Measurements from ENCODE around the gene ANO7. TPM values are rescaled to one million over a fixed set of nuclear protein-coding genes. Genes with fewer than 3 reads are reported as not detected.

Gene ANO7
- total RNA-seq, 1 donor from 2014 or later: 16.1 TPM

DNA sequence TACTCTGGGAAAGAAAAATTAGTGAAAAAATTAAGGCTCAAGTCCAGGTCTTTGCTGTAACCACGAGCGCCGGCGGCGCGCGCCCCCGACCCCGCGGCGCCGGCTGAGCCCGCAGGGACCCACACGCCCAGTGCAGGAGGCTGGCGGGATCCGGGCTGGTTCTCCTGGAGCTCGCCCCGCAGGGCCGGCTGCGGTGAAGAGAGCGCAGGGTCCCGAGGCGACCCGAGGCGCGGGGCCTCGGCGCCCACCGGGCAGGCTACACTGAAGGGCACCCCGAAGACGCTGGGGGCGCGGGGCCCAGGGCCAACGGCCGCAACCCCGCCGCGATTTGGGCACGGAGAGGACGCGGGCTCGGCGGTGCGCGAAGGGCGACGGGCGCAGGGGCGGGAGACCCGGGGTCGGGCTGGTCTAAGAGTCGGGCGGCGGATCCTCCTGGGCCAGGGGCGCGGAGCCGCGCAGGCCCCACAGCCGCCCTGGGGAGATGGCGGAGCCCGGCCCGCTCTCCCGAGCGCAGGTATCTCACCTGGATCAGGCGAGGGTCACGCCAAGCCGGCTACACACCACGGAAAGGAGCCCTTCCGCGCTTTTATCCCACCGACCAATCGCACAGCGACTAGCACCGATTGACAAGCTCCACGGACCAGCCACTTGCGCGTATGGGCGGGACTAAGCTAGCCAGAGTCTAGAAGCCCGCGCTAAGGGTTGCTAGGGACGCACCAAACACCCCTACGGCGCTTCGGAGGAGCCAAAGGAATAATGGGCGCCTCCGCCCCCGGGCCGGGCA is 39.4 kb upstream of the ANO7 start, which contains the start of gene PASK:
TSS of gene PASK (minus strand) at position 582 of the 784 bp plus-strand sequence. CDS start 6,440 bp downstream, outside the sequence.
- Mint-ChIP-seq H3K4me3 (ENCODE audit: unreplicated experiment) (peak within 1 kb of the TSS; percentile 99), H3K36me3 (ENCODE audit: low read depth, unreplicated experiment) (peaks cover 4% of the 10 kb centered on the region), H3K27me3 (ENCODE audit: unreplicated experiment) (peaks cover 22% of the 10 kb centered on the region), H3K4me1 (ENCODE audit: unreplicated experiment) (peaks cover 21% of the 10 kb centered on the region), H3K9me3 (ENCODE audit: unreplicated experiment) (no peaks in the 10 kb centered on the region), H3K27ac (ENCODE audit: unreplicated experiment) (peak within 1 kb of the TSS; percentile 48)
- TF ChIP-seq, protein P1, sequence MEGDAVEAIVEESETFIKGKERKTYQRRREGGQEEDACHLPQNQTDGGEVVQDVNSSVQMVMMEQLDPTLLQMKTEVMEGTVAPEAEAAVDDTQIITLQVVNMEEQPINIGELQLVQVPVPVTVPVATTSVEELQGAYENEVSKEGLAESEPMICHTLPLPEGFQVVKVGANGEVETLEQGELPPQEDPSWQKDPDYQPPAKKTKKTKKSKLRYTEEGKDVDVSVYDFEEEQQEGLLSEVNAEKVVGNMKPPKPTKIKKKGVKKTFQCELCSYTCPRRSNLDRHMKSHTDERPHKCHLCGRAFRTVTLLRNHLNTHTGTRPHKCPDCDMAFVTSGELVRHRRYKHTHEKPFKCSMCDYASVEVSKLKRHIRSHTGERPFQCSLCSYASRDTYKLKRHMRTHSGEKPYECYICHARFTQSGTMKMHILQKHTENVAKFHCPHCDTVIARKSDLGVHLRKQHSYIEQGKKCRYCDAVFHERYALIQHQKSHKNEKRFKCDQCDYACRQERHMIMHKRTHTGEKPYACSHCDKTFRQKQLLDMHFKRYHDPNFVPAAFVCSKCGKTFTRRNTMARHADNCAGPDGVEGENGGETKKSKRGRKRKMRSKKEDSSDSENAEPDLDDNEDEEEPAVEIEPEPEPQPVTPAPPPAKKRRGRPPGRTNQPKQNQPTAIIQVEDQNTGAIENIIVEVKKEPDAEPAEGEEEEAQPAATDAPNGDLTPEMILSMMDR (IDR thresholded peaks at IDR 0.05; ENCODE audit: unreplicated experiment): no peak
- DNase-seq (ENCODE audit: low spot score): peak; percentile 86

DNA sequence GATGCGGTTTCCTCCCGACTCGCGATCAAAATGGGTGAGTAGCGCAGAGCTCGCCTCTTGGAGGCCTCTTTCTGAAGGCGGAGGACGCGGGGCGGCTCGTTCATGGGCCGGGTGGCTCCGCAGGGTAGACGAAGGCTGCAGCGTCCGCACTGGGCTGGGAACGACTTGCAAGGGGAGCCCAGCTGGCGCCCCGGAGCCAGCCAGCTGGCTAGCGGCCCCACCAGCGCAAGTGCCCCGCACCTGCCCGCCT is 38.9 kb upstream of the ANO7 start:
- TF ChIP-seq, protein P1 (IDR thresholded peaks at IDR 0.05; ENCODE audit: unreplicated experiment): no peak

DNA sequence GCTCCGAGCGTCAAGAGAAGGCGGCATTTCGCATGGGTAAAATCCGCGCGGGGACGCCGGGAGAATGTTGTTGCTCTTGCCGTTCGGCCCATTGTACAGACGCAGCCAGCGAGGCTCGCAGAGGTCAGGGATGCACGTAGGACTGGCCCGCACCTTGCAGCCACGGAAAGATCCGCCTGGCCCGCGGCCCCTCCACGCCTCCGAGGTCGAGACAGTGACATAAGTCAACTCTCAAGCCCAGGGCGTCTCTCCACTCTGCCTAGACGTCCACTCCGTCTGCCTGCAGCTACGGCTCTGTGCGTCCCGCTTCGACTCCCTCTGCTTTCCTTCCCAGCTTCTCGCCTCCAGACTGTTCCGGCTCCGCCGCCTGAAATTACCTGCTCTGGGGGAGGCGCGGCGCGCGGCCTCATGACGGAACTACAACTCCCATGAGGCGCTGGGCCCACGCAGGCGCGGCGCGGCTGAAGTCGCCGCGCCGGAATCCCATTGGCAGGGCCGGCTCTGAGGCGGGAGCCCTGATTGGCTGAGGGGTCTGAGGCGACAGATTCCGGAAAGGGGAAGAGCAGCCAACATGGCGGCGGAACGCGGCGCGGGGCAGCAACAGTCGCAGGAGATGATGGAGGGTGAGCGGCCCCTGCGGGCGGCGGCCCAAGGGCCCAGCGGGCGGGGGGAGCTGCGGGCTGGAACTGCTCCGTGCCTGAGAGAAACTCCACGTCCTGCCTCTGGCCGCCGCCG is 38.4 kb upstream of the ANO7 start, which contains the start of gene PPP1R7:
TSS of gene PPP1R7 (plus strand) at position 543 of the 735 bp plus-strand sequence. CDS start at position 572, 29 bp downstream.
- Mint-ChIP-seq H3K4me3 (ENCODE audit: unreplicated experiment) (peak within 1 kb of the TSS; percentile 99), H3K36me3 (ENCODE audit: low read depth, unreplicated experiment) (peaks cover 4% of the 10 kb centered on the region), H3K4me1 (ENCODE audit: unreplicated experiment) (peaks cover 20% of the 10 kb centered on the region), H3K27me3 (ENCODE audit: unreplicated experiment) (peaks cover 22% of the 10 kb centered on the region), H3K9me3 (ENCODE audit: unreplicated experiment) (no peaks in the 10 kb centered on the region), H3K27ac (ENCODE audit: unreplicated experiment) (peak within 1 kb of the TSS; percentile 92)
- peak; percentile 95 for DNase-seq (ENCODE audit: low spot score)
- TF ChIP-seq, protein P1 (IDR thresholded peaks at IDR 0.05; ENCODE audit: unreplicated experiment): no peak

More for the DNA sequence above, 38.9 kb upstream of the ANO7 start:
- Mint-ChIP-seq H3K4me3 (ENCODE audit: unreplicated experiment) (peak overlapping the region; percentile 99), H3K27ac (ENCODE audit: unreplicated experiment) (no peak overlapping the region), H3K9me3 (ENCODE audit: unreplicated experiment) (no peaks in the 10 kb centered on the region), H3K36me3 (ENCODE audit: low read depth, unreplicated experiment) (peaks cover 4% of the 10 kb centered on the region), H3K27me3 (ENCODE audit: unreplicated experiment) (peaks cover 22% of the 10 kb centered on the region), H3K4me1 (ENCODE audit: unreplicated experiment) (peaks cover 20% of the 10 kb centered on the region)
- DNase-seq (ENCODE audit: low spot score): no peak

DNA sequence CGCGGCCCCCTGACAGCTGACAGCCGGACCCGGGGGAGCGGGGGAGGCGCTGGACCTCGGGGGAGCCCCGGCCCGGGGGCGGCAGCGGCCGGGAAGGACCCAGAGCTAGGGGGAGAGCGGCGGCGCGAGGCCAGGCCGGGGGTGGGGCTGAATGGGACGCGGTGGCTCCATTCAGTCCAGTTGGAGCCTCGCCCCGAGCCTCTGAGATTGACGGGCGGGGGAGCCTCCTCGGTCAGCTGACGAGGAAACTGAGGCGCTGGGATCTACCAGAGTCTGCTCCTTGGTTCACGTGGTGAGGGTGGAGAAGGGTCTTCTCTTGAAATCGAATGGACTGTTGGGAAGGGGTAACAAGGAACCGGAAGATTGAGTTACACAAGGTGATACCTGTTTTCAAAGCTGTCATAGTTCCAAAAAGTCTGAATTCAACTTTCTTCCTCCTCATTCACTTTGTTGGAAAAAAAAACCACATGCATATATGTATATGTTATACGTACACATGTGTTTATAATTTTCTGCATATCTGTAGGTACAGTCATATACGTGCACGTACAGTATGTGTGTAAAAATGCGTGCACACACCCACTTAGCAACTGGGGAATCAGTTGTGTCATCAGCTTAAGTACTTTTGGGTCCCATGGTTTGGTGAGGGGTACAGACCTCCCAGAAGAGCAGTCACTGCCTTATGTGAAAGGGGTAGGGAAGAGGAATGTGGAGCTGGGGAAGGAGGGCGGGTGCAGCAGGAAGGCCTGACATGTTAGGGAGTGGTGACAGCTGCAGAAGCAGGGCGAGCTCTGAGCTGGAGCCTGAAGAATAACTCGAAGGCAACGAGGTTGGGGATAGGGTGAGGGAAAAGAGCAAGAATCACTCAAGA is 37.6 kb upstream of the ANO7 start:
- Mint-ChIP-seq H3K4me1 (ENCODE audit: unreplicated experiment) (peaks cover 20% of the 10 kb centered on the region), H3K9me3 (ENCODE audit: unreplicated experiment) (no peaks in the 10 kb centered on the region), H3K27me3 (ENCODE audit: unreplicated experiment) (peaks cover 22% of the 10 kb centered on the region), H3K27ac (ENCODE audit: unreplicated experiment) (peak overlapping the region; percentile 92), H3K36me3 (ENCODE audit: low read depth, unreplicated experiment) (peaks cover 4% of the 10 kb centered on the region), H3K4me3 (ENCODE audit: unreplicated experiment) (peak overlapping the region; percentile 99)
- TF ChIP-seq, protein P1 (IDR thresholded peaks at IDR 0.05; ENCODE audit: unreplicated experiment): no peak
- DNase-seq (ENCODE audit: low spot score): no peak
